Suppressor macrophage treated with lipopolysaccharide for 1 hour (primary cell): ENCODE measurements around the gene VIP.

Source experiments
- DNase-seq, 3 donors: peaks; one replicate each; pipeline ENCODE4 v3.0.0-alpha.2; 2020 to 2022

The VIP gene

GRCh38 chr6:152783217-152783878, 32.8 kb downstream of the VIP start:
- DNase-seq, result no peak

GRCh38 chr6:152794696-152795095, 44.1 kb downstream of the VIP start:
- no peak for DNase-seq

- no peak for DNase-seq
Measured at GRCh38 chr6:152804150-152804549, 53.6 kb downstream of the VIP start.
